OCI-LY1 (cell line): ENCODE data around the gene ADAMTS12.

Experiments used
- EZH2 ChIP-seq: fragments of 200-600 bp; sonication (generic), shearing (Covaris generic); IDR thresholded peaks from 2 replicates; pipeline ENCODE4 v1.8.0; 2017; ENCODE audit warnings: borderline replicate concordance, mixed run types, mild to moderate bottlenecking, antibody characterized with exemption, low read length, moderate library complexity, mixed read lengths
- TF ChIP-seq, protein P1 (sequence below): fragments of 200-600 bp; sonication (generic), shearing (Covaris generic); IDR thresholded peaks from 2 replicates; pipeline ENCODE4 v1.5.1; 2017; ENCODE audit warnings: mild to moderate bottlenecking, antibody characterized with exemption, low read length, moderate library complexity, mixed read lengths

GRCh38 chr5:33937017-33937706 lies 45.4 kb upstream of the ADAMTS12 start:
- TF ChIP-seq, protein P1, sequence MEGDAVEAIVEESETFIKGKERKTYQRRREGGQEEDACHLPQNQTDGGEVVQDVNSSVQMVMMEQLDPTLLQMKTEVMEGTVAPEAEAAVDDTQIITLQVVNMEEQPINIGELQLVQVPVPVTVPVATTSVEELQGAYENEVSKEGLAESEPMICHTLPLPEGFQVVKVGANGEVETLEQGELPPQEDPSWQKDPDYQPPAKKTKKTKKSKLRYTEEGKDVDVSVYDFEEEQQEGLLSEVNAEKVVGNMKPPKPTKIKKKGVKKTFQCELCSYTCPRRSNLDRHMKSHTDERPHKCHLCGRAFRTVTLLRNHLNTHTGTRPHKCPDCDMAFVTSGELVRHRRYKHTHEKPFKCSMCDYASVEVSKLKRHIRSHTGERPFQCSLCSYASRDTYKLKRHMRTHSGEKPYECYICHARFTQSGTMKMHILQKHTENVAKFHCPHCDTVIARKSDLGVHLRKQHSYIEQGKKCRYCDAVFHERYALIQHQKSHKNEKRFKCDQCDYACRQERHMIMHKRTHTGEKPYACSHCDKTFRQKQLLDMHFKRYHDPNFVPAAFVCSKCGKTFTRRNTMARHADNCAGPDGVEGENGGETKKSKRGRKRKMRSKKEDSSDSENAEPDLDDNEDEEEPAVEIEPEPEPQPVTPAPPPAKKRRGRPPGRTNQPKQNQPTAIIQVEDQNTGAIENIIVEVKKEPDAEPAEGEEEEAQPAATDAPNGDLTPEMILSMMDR = no peak
- no peak for TF ChIP-seq EZH2
